HK-2 (cell line): ENCODE results near the gene GRPR.
A peak's percentile ranks its signal among the peaks of the same experiment; 100 is the strongest.
"Not testable (repeated sequence)": the region's sequence is repeated elsewhere in the genome, so short reads cannot be mapped to it uniquely, and the experiment has no call there.

Experiments
- DNase-seq: peaks from one replicate; pipeline ENCODE4 v3.0.0-alpha.2; 2018; ENCODE audit not compliant: unreplicated experiment

Gene GRPR

DNA sequence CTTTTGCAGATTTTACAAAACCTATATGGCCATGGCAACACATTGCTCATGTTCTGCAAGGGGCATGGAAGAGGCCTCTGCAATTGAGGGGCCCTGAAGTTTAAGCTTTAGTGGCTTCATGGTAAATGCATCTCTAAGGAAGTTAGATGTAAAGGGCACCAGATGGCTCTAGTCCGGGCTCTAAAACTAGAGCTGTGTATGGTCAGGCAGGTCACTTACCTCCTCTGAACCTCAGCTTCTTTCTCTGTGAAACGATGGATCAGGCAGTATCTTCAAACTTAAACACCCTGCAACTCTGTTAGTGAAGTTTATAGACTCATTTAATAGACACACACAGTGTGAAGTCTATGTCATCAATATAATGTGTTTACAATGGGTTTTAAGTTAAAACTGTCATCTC, 53.9 kb downstream of the GRPR start:
- DNase-seq: no peak

- not testable (repeated sequence) for DNase-seq
Observed at GRCh38 chrX:16183843-16184242, 60.5 kb downstream of the GRPR start.

GRCh38 chrX:16185725-16186136, 62.4 kb downstream of the GRPR start:
- peak; percentile 42 for DNase-seq

DNA sequence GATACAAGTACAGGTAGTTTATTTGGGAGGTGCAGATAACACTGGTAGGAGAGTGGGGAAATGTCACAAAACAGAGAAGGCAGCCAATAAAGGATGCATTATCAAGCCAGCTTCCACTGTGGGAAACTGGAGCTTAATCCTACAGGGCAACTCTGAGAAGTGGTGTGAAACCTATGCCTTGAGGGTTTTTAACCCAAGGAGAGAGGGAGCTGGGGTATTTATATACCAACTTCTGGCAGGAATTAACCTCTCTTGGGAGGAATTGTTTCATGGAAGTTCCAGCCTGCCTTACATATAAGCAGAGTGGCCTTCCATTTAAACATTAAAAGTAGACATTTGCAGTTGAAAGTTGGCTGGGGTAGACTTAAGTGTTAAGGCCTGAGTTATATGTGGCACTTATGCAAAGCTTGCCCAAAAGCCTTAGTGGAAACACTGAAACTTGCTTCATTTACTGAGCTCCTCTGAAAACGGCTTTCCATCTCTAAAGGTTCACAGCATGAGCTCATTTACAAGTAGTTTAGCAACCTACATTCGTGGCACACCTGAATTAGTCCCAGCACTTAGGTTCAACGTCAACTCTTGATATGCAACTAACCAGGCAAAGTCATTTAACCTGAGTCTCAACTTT, 63.1 kb downstream of the GRPR start:
- no peak for DNase-seq

DNA sequence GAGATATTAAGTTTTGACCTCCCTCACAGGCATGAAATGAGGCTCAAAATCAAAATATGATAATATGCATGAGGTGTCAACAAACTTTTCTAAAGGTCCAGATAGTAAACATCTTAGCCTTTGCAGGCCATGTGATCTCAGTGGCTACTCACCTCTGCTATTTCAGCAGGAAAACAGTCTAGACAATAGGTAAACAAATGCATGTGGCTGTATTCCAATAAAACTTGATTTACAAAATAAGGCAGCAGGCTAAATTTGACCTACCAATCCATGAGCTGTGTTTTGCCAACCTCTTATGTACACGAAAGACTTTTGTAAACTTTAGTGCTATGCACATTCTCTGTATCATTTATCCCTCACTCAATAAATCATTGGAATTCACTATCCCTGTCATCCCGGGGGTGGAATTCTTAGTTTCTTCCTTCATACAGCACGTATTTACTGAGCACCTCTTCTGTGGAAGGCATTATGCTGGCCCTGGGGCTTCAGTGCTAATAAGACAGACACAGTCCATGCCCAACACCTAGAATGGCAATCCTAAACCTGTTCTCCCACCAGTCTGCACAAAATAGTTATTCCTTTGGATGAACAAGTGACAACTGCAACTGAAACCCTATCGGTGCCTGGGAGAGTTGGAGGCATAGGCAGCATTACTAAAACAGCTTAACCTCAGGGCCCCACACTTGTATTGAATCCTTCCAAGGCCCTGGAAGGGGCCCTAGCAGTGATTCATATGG, 63.8 kb downstream of the GRPR start:
- no peak for DNase-seq

DNA sequence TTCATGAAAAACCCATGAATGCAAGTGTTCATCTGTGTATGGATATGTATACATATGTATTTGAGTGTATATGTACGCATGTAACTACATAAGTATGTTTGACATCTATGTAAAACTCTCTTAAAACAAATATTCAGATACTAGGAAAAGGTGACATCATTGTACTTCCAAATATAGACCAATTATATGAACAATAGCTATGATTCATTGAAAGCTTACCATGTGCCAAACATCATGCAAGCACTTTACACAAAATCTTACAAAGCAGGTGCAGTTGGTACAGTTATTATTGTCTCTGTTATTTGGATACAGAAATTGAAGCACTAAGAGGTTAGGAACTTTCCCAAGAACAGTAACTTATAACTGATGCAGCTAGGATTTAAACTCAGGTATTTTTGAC, 65.3 kb downstream of the GRPR start:
- no peak for DNase-seq

- DNase-seq: no peak
Observed at GRCh38 chrX:16191605-16192004, 68.2 kb downstream of the GRPR start.

- DNase-seq: no peak
Observed at GRCh38 chrX:16196829-16197228, 73.5 kb downstream of the GRPR start.

DNA sequence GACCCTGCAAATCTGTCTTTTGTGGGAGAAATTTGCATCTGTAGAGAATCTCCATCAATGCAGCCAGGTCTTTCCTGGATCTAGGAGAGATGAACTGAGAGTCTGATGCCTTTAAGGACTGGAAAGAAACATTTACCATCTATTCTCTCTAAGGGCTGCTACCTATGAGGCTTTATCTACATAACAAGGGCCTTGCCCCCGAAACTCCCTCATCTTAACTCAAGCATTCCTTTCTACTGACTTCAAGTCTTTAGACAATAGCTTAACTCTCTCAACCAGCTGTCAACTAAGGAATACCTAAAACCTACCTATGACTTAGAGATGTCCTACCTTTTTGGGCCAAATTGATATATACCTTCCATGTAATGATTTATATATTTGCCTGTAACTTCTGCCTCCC, 76.0 kb downstream of the GRPR start:
- no peak for DNase-seq

- DNase-seq: no peak
Observed at GRCh38 chrX:16202943-16203342, 79.6 kb downstream of the GRPR start.
